ENCODE results near the gene TASOR.

DNA sequence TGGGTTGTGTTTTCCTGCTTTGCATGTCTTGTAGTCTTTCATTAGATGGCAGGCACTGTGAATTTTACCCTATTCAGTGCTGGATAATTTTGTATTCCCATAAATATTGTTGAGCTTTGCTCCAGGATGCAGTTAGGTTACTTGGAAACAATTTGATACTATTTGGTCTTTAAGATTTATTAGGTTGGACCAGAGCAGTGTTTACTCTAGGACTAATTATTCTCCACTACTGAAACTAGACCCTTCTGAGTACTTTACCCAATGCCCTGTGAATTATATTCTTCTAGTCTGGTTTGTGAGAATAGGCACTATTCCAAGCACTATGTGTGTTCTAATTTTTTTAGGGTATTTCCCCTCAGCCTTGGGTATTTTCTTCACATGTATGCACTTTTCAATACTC lies 37.8 kb upstream of the TASOR start:
- TF ChIP-seq CTCF (IDR thresholded peaks at IDR 0.05; ENCODE audit: insufficient read depth, low read length, poor library complexity, severe bottlenecking): no peak
- no peak for TF ChIP-seq EZH2phosphoT487 (conservative IDR thresholded peaks at IDR 0.05; ENCODE audit: low read length)
